KMS-11 (cell line): ENCODE measurements around the gene ANP32A.

Experiments used
- H2AFZ ChIP-seq: fragments of 200-600 bp; sonication (generic); 2 replicates; pipeline ENCODE4 v1.6.1; 2016; ENCODE audit warnings: antibody characterized with exemption, mixed run types, low read depth
- H3K27ac ChIP-seq: fragments of 200-600 bp; sonication (generic); 2 replicates; pipeline ENCODE4 v1.6.1; 2016; ENCODE audit warnings: mild to moderate bottlenecking, mixed run types
- H3K27me3 ChIP-seq: fragments of 200-600 bp; sonication (generic); 2 replicates; pipeline ENCODE4 v1.6.1; 2017; ENCODE audit warnings: mild to moderate bottlenecking, low read depth, mixed run types, moderate library complexity; ENCODE audit not compliant: insufficient read depth
- H3K36me3 ChIP-seq: fragments of 200-600 bp; sonication (generic); 2 replicates; pipeline ENCODE4 v1.6.1; 2017; ENCODE audit warnings: mild to moderate bottlenecking, mixed run types; ENCODE audit not compliant: insufficient read depth
- H3K4me1 ChIP-seq: fragments of 200-600 bp; sonication (generic); 2 replicates; pipeline ENCODE4 v1.6.1; 2016; ENCODE audit warnings: mild to moderate bottlenecking, low read depth, mixed run types; ENCODE audit not compliant: poor library complexity, severe bottlenecking
- H3K4me2 ChIP-seq: fragments of 200-600 bp; sonication (generic); 2 replicates; pipeline ENCODE4 v1.7.0; 2016; ENCODE audit warnings: mild to moderate bottlenecking, mixed run types
- H3K4me3 ChIP-seq: fragments of 200-600 bp; sonication (generic); IDR thresholded peaks from 2 replicates; pipeline ENCODE4 v1.6.1; 2017; ENCODE audit warnings: low read depth, low read length, mixed read lengths; ENCODE audit not compliant: insufficient read depth
- H3K79me2 ChIP-seq: fragments of 200-600 bp; sonication (generic); 2 replicates; pipeline ENCODE4 v1.6.1; 2016; ENCODE audit warnings: low read depth, mixed run types; ENCODE audit not compliant: insufficient read depth
- H3K9ac ChIP-seq: fragments of 200-600 bp; sonication (generic); 2 replicates; pipeline ENCODE4 v1.6.1; 2016; ENCODE audit warnings: mild to moderate bottlenecking, mixed run types
- H4K20me1 ChIP-seq: fragments of 200-600 bp; sonication (generic); 2 replicates; pipeline ENCODE4 v1.6.1; 2016; ENCODE audit warnings: mild to moderate bottlenecking, mixed run types; ENCODE audit not compliant: insufficient read depth
- CTCF ChIP-seq: fragments of 200-600 bp; sonication (generic); conservative IDR thresholded peaks from 2 replicates; pipeline ENCODE4 v1.6.1; 2017; ENCODE audit warnings: low read depth, mild to moderate bottlenecking, antibody characterized with exemption, low read length, moderate library complexity, mixed read lengths

Gene ANP32A

DNA sequence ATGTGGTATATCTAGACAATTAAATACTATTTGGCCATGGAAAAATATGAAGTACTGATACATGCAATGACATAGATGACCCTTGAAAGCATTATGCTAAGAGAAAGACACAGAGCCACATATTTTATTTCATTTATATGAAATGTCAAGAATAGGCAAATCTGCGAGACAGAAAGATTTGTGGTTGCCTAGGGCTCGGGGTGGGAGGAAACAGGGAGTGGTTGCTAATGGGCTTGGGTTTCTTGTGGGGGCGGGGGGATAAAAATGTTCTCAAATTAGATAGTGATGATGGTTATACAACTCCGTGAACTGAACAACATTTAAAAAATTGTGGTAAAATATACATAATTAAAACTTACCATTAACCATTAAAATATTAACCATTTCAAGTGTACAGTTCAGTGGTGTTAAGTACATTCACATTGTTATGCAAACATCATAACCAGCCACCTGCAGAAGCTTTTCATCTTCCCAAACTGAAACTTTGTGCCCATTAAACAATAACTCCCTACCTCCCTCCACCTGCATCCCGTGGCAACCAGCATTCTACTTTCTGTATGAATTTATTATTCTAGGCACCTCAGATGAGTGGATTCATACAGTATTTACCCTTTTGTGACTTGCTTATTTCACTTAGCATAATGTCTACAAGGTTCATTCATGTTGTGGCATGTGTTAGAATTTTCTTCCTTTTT, 24.3 kb upstream of the ANP32A start:
- H3K36me3 ChIP-seq = no peaks in the 10 kb centered on the region
- H4K20me1 ChIP-seq = no peaks in the 10 kb centered on the region
- H3K27ac ChIP-seq = peak overlapping the region; percentile 25; the same call in 1 of the 2 replicates
- no peaks in the 10 kb centered on the region for H3K79me2 ChIP-seq
- H3K27me3 ChIP-seq = no peaks in the 10 kb centered on the region
- no peak overlapping the region for H3K4me3 ChIP-seq
- H2AFZ ChIP-seq = no peak overlapping the region
- H3K4me2 ChIP-seq = peak overlapping the region; percentile 44
- peaks cover 22% of the 10 kb centered on the region for H3K4me1 ChIP-seq
- no peak for TF ChIP-seq CTCF
- no peak overlapping the region for H3K9ac ChIP-seq

DNA sequence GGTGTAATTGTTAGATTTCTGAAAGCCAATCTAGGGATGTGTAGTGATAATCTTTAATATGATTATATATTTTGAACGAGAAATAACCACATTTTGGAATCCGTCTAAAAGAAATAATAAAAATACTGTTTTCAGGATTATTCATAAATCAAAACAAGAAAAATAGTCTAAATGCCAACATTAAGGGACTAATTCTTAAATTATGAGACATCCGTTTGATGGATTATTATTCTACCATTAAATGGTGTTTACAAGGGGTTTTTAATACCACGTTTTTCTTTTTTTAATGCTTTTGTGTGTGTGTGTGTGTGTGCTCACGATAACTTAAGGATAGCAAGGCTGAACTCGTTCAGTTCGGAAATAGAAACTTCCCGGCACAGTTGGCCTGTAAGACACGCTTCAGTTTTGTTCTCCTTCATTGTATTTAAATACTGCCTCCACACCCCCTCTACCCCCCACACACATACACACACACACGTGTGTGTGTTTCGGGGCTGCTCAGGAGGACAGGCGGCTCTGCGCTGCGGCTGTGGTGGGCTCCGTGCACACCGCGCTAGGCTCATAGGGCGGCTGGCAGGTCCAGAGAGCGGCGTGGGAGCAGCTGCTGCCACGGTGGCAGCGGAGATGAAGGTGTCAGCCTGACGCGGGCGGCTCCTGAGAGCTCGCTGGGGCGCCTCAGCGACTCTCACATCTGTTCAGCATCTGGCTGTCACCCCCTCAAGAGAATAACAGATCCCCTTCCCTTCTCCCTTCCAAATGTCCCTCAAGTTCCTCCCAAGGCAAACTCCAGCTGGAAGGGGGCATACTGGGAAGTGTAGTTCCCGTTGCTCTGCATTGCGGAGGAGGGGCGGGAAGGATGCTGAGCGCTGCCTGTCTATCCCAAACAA, 23.0 kb upstream of the ANP32A start:
- no peak for TF ChIP-seq CTCF
- H4K20me1 ChIP-seq = no peaks in the 10 kb centered on the region
- H3K4me3 ChIP-seq = no peak overlapping the region
- no peaks in the 10 kb centered on the region for H3K27me3 ChIP-seq
- H3K4me1 ChIP-seq = peaks cover 22% of the 10 kb centered on the region
- H2AFZ ChIP-seq = no peak overlapping the region
- no peaks in the 10 kb centered on the region for H3K36me3 ChIP-seq
- H3K4me2 ChIP-seq = no peak overlapping the region
- no peaks in the 10 kb centered on the region for H3K79me2 ChIP-seq
- no peak overlapping the region for H3K9ac ChIP-seq
- H3K27ac ChIP-seq = no peak overlapping the region

DNA sequence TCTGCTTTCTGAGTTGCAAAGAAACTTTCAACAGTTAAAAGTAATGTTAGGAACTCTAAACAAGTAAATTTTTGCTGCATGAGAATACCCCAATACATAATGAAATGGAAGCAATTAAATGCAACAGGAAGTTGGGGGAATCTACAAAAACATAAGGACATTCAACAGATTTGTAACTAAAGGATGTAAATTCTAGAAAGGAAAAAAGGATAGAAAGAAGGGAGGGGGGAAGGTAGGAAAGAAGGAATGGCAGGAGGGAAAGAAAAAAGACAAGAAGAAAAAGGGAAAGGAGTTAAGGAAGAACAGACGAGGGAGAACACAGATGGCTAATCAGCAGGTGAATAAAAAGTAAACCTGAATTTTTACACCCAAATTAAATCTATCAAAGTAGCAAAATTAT, 22.3 kb upstream of the ANP32A start:
- H3K4me3 ChIP-seq = no peak overlapping the region
- no peaks in the 10 kb centered on the region for H3K27me3 ChIP-seq
- H3K27ac ChIP-seq = no peak overlapping the region
- H3K36me3 ChIP-seq = no peaks in the 10 kb centered on the region
- H4K20me1 ChIP-seq = no peaks in the 10 kb centered on the region
- H3K79me2 ChIP-seq = no peaks in the 10 kb centered on the region
- H3K4me1 ChIP-seq = peaks cover 22% of the 10 kb centered on the region
- no peak overlapping the region for H3K9ac ChIP-seq
- no peak for TF ChIP-seq CTCF
- no peak overlapping the region for H3K4me2 ChIP-seq
- H2AFZ ChIP-seq = no peak overlapping the region

DNA sequence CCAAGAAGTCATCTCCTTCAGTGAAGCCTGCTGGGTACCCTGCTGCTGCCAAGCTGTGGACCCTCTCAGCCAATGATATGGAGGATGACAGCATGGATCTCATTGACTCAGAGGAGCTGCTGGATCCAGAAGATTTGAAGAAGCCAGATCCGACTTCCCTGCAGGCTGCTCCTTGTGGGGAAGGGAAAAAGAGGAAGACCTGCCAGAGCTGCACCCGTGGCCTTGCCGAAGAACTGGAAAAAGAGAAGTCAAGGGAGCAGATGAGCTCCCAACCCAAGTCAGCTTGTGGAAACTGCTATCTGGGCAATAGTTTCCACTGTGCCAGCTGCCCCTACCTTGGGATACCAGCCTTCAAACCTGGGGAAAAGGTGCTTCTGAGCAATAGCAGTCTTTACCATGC, 13.7 kb upstream of the ANP32A start:
- no peaks in the 10 kb centered on the region for H4K20me1 ChIP-seq
- H3K9ac ChIP-seq = no peak overlapping the region
- no peaks in the 10 kb centered on the region for H3K27me3 ChIP-seq
- H3K4me1 ChIP-seq = peaks cover 21% of the 10 kb centered on the region
- H3K36me3 ChIP-seq = no peaks in the 10 kb centered on the region
- TF ChIP-seq CTCF = no peak
- no peak overlapping the region for H2AFZ ChIP-seq
- H3K4me3 ChIP-seq = no peak overlapping the region
- no peak overlapping the region for H3K27ac ChIP-seq
- H3K4me2 ChIP-seq = no peak overlapping the region
- H3K79me2 ChIP-seq = no peaks in the 10 kb centered on the region
